Fibroblast of pulmonary artery (primary cell): ENCODE measurements around the gene SNAPC1.
A peak's percentile ranks its signal among the peaks of the same experiment; 100 is the strongest.

Experiments
- DNase-seq: peaks from one replicate; pipeline ENCODE4 v3.0.0-alpha.2; 2010; ENCODE audit warnings: low read depth
- H3K4me3 ChIP-seq: replicated peaks from 2 replicates; pipeline ENCODE4 v1.5.1; 2011; ENCODE audit warnings: low read depth, mild to moderate bottlenecking, control low read depth, low read length, moderate library complexity
- CTCF ChIP-seq: IDR thresholded peaks from 2 replicates; pipeline ENCODE4 v1.5.1; 2011; ENCODE audit warnings: mild to moderate bottlenecking, control low read depth, low read length, inconsistent platforms; ENCODE audit errors: missing control alignments

The SNAPC1 gene

DNA sequence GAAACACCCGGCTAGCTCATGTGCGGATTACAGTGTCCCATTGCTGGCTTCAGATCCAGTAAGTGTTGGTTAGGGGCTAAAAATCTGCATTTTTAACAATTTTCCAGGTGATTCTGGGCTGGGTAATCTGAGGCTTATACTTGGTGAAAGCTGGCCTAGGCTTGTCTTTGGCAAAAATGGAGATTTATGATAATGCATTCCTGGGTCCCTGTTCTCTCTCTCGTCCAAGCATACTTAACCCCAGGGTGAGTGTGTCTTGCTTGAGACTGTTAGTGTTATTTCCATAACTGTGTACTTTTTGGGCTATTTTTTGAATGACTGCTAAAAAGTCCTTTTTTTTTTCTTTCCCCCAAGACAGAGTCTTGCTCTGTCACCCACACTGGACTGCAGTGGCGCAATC lies 43.2 kb downstream of the SNAPC1 start:
- no peak for DNase-seq
- H3K4me3 ChIP-seq: no peak overlapping the region
- TF ChIP-seq CTCF: no peak

- DNase-seq: no peak
- no peak for TF ChIP-seq CTCF
- H3K4me3 ChIP-seq: peak overlapping the region; percentile 41
These were observed 49.7 kb downstream of the SNAPC1 start for GRCh38 chr14:61811882-61812346.

GRCh38 chr14:61812347-61813095 lies 50.3 kb downstream of the SNAPC1 start, which contains the start of gene SYT16:
TSS of gene SYT16 (plus strand) at chr14:61812703.
- no peak for TF ChIP-seq CTCF
- peak within 1 kb of the TSS; percentile 56 for H3K4me3 ChIP-seq
- peak; percentile 7 for DNase-seq

DNA sequence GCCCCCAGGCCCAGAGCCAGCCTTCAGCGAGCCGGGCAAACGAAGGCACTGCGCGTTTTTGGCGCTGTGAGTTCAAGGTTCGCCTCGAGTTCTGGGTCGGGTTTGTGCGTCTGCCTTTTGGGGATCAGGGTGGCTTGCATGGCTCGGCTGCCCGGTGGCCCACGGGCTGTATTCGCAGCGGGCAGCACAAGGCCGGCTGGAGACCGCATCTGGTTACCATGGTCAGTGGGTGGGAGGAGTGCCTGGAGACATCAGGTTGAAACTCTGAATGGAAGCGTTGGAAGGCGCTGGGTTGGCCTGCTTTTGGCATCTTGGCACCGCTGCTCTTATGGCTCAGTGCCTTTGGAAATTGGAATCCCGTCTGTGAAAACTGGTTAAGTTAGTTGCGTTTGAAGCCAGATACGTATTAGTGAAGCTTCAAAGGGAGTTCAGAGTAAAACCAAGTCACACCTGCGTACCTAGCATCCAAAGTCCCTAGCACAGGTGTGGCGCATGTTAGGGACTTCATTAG lies 50.9 kb downstream of the SNAPC1 start:
- H3K4me3 ChIP-seq: peak overlapping the region; percentile 56
- no peak for DNase-seq
- TF ChIP-seq CTCF: no peak

DNA sequence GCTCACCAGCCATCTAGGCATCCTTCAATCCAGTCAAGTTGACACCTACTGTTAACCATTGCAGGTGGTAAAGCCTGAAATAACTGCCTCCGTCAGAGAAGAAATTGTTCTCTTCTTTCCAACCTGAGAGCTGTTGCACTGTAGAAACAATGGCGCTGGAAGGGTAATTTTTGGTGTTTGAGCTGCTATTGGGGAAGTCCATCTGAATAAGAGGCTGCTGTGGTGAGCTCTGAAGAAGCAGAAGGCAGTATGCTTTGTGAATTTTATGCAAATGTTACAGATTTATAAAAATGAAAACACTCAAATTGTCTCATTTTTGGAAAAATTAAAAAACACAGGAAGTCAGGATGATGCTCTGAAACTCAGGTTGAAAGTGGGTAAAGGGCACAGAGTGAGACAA lies 60.2 kb downstream of the SNAPC1 start:
- no peak for TF ChIP-seq CTCF
- no peak for DNase-seq
- H3K4me3 ChIP-seq: no peak overlapping the region

GRCh38 chr14:61832783-61833182 lies 70.6 kb downstream of the SNAPC1 start:
- no peak for TF ChIP-seq CTCF
- H3K4me3 ChIP-seq: no peak overlapping the region
- DNase-seq: no peak

DNA sequence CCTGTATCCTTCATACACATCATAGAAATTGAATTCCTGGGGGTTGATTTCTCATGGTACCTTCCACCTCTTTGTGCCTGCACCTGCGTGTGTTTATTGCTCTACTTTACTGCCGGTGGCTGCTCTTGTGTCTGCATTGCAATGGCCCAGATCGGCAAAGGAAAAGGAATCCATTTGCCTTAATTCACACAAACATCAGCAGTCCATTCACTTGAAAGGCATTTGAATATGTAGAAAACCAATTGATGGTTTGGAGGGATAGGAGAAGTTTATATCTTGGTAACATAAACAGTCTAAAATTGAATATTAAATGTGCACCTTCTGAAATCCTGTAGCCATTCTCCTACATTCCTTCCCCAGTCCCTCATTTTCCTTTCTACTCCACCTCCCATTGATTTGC lies 74.0 kb downstream of the SNAPC1 start:
- DNase-seq: no peak
- no peak for TF ChIP-seq CTCF

More for the DNA sequence above, 74.0 kb downstream of the SNAPC1 start:
- H3K4me3 ChIP-seq: no peak overlapping the region
